IPS DF 6.9 (cell line): ENCODE data around the gene PPIP5K2.

Source experiments
- DNase-seq: peaks from one replicate; pipeline ENCODE4 v3.0.0-alpha.2; 2013; ENCODE audit warnings: low read depth, low spot score
- H3K27ac ChIP-seq: one replicate; pipeline ENCODE4 v1.5.1; 2013; ENCODE audit warnings: low read length, control low read depth
- H3K27me3 ChIP-seq: 2 replicates; pipeline ENCODE4 v1.6.1; 2013; ENCODE audit warnings: mild to moderate bottlenecking, low read length; ENCODE audit not compliant: control insufficient read depth, insufficient read depth
- H3K36me3 ChIP-seq: 2 replicates; pipeline ENCODE4 v1.6.1; 2013; ENCODE audit warnings: low read length; ENCODE audit not compliant: control insufficient read depth, insufficient read depth
- H3K4me1 ChIP-seq: 2 replicates; pipeline ENCODE4 v1.6.1; 2013; ENCODE audit warnings: low read length; ENCODE audit not compliant: control insufficient read depth, insufficient read depth
- H3K4me3 ChIP-seq: 2 replicates; pipeline ENCODE4 v1.5.1; 2013; ENCODE audit warnings: mild to moderate bottlenecking, low read length
- H3K9me3 ChIP-seq: 2 replicates; pipeline ENCODE4 v1.6.1; 2013; ENCODE audit warnings: low read length, inconsistent platforms; ENCODE audit not compliant: control insufficient read depth, insufficient read depth
- WGBS: extraction: QIAGEN DNeasy Blood & Tissue Kit; methylation state at CpG from one replicate; pipeline ENCODE4 v1.1.7; 2013; ENCODE audit warnings: mixed read lengths, missing lambda C conversion rate; ENCODE audit not compliant: insufficient read length, insufficient coverage; 5-methylcytosine and 5-hydroxymethylcytosine counted together

The PPIP5K2 gene

DNA sequence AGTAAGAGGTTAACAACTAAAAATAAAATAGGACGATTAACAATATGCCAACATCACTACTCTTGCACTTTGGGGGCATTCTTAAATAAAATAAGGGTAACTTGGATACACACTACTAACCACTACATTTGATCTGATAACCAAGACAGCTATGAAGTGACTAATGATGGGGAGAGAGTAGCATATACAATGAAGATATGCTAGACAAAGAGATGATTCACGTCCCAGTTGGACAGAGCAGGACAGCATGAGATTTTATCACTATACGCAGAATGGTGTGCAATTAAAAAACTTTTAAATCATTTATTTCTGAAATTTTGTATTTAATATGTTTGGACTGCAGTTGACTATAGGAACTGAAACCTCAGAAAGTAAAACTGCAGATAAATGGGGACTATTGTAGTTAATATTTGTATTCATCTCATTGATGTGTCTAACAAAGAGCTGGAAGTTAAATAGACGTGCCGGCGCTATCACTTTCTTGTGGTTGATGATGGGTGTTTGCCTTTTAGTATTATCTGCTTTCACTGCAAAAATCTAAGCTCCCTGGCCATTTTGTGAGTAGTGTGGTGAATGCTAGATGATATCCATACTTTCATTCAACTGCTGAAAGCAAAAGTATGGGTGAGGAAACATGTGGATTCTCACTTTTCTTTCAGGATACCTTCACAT is 18.9 kb upstream of the PPIP5K2 start:
- Histone ChIP-seq H3K4me1 (no peaks in the 10 kb centered on the region), H3K27ac (no peak overlapping the region), H3K4me3 (no peak overlapping the region), H3K9me3 (no peaks in the 10 kb centered on the region), H3K27me3 (no peaks in the 10 kb centered on the region), H3K36me3 (no peaks in the 10 kb centered on the region)
- WGBS = no CpG with 5 or more reads among the region's 6 CpGs
- no peak for DNase-seq

DNA sequence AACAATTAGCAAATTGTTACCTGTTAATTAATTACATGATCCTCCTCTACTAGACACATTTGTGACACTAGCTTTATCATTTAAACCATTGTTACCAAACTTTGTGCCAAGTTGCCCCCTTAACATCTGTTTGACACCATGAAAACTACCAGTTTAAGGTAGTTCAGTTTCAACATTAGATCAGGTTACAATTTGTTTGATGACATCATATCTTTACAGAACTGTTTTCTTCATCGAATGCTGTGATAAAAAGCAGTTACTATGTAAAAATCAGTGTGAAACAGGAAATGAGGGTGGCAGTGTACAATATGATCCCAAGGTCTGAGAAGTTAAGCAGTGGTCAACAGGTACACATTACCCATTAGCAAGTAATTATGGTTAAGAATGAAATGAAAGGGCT is 17.9 kb upstream of the PPIP5K2 start:
- H3K36me3 ChIP-seq = no peaks in the 10 kb centered on the region
- no peaks in the 10 kb centered on the region for H3K4me1 ChIP-seq
- H3K27ac ChIP-seq = no peak overlapping the region
- no peaks in the 10 kb centered on the region for H3K27me3 ChIP-seq
- H3K9me3 ChIP-seq = no peaks in the 10 kb centered on the region
- WGBS = no CpG with 5 or more reads among the region's 1 CpG
- no peak for DNase-seq
- no peak overlapping the region for H3K4me3 ChIP-seq

DNA sequence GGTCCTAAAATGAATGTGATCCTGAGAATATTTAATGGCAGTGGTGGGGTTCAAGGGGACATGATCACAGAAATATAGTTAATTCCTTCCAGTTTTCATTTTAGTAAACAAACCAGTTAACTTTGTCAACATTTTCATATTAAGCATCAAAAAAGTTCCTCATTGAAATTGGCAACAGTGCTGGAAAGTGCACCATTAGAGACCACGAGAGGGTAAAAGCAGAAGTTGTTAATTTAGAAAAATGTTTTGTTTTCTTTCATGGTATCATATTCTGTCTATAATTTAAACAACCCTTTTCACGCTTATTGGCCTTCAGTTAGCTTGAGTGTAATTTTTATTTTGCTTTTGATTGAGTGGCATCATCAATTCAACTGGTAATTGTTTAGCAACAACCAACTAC is 12.0 kb upstream of the PPIP5K2 start:
- Histone ChIP-seq H3K36me3 (no peaks in the 10 kb centered on the region), H3K27ac (no peak overlapping the region), H3K4me3 (no peak overlapping the region), H3K9me3 (no peaks in the 10 kb centered on the region), H3K4me1 (no peaks in the 10 kb centered on the region), H3K27me3 (no peaks in the 10 kb centered on the region)
- WGBS = no CpG with 5 or more reads among the region's 2 CpGs
- DNase-seq = no peak

DNA sequence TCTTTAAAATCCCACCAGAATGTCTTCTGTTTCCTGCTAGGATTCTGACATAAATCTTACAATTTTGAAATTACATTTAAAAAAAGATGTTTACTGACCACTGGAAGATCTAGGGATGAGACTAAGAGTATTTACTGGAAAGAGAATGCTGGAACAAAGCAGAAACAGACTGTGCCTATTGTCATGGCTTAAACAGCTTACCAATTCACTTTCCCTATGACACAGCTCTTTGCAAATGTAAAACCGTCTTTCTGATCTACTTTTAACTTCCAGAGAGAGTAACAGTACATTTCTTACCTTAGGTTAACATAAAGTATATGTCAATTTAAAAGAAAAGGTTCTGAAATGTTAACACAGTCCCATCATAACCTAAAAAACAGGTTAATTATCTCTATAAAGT is 10.8 kb upstream of the PPIP5K2 start:
- WGBS = no CpG with 5 or more reads among the region's 1 CpG
- Histone ChIP-seq H3K4me1 (no peaks in the 10 kb centered on the region), H3K9me3 (no peaks in the 10 kb centered on the region), H3K27me3 (no peaks in the 10 kb centered on the region), H3K36me3 (no peaks in the 10 kb centered on the region), H3K27ac (no peak overlapping the region), H3K4me3 (no peak overlapping the region)
- no peak for DNase-seq

DNA sequence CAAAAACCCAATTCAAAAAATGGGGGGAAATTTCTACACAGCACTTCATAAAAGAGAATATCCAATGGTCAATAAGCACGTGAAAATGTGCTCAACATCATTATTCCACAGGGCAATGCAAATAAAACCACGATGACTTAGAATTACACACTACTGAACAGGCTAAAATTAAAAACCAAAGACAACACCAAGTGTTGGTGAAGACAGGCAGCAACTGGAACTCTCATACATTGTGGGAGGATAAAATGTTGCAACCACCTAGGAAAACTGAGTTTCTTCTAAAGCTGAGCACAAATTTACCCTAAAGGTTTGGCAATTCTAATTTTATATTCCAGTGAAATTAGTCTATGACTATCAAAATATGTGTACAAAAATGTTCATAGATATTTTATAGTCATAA is 9.7 kb upstream of the PPIP5K2 start:
- H3K27ac ChIP-seq = no peak overlapping the region

DNA sequence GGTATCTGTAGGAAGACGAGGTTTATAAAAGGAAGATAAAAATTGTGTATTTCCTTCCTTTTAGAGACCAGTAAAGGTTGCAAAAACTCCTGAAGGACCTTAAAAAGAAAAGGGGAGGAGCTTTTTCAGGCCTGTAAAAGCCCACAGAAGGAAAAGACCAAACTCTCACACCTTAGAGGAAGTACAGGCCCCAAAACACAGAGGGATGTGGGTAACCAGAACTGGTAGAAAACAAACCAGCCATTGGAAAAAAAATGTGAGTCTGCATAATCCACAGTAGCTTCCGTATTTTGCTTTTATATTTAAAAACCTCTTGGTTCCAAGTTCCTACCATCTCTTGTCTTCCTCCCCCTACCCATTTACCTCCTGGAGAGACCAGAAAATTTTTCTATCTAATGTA is 8.6 kb upstream of the PPIP5K2 start:
- no peak for DNase-seq
- Histone ChIP-seq H3K9me3 (no peaks in the 10 kb centered on the region), H3K4me3 (no peak overlapping the region), H3K27me3 (no peaks in the 10 kb centered on the region), H3K27ac (no peak overlapping the region), H3K36me3 (no peaks in the 10 kb centered on the region), H3K4me1 (no peaks in the 10 kb centered on the region)
- WGBS = no CpG with 5 or more reads among the region's 2 CpGs

More for the DNA sequence above, 9.7 kb upstream of the PPIP5K2 start:
- H3K4me1 ChIP-seq = no peaks in the 10 kb centered on the region
- H3K9me3 ChIP-seq = no peaks in the 10 kb centered on the region
- no CpG with 5 or more reads among the region's 2 CpGs for WGBS
- no peaks in the 10 kb centered on the region for H3K36me3 ChIP-seq
- H3K4me3 ChIP-seq = no peak overlapping the region
- no peaks in the 10 kb centered on the region for H3K27me3 ChIP-seq
- DNase-seq = no peak

DNA sequence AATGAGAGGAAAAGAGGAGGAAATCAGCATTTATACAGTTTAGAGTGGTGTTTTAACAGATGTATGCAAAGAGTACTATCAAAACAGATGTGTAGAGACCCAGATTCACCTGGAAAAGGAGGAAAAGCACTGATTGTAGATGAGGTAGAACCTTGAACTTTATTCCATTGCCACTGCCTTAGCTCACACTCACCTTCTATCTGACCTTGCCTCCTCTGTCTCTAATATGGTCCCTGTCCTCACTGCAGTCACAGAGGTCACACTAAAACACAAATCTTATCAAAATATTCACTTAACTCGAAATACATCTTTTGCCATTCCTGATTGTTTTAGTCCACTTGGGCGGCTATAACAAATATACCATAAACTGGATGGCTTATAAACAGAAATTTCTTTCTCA is 7.2 kb upstream of the PPIP5K2 start:
- Histone ChIP-seq H3K4me1 (no peaks in the 10 kb centered on the region), H3K4me3 (no peak overlapping the region), H3K27ac (no peak overlapping the region), H3K27me3 (no peaks in the 10 kb centered on the region), H3K36me3 (no peaks in the 10 kb centered on the region), H3K9me3 (no peaks in the 10 kb centered on the region)
- 100% methylated on average over 1 of the region's 2 CpGs for WGBS
- no peak for DNase-seq

DNA sequence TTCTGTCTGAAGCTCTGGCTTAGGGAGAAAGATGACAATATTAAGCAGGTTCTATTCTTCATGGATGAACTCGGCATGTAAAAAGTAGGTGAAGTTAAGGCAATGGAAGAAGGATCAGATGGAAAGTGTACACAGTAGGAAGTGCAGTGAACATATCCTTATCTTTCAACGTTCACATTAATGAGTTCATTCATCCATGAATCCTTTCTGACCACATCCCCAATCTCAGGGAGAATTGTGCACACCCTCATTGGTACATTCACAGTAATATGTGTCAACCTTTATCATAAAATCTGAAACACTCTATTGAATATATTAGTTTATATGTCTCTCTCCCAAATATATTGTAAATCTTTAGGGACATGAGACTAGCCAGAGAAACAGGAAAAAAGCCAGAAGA is 5.7 kb upstream of the PPIP5K2 start:
- DNase-seq = no peak
- Histone ChIP-seq H3K4me3 (no peak overlapping the region), H3K9me3 (no peaks in the 10 kb centered on the region), H3K27ac (no peak overlapping the region), H3K36me3 (no peaks in the 10 kb centered on the region), H3K4me1 (no peaks in the 10 kb centered on the region), H3K27me3 (no peaks in the 10 kb centered on the region)
- WGBS = no CpG with 5 or more reads among the region's 2 CpGs

DNA sequence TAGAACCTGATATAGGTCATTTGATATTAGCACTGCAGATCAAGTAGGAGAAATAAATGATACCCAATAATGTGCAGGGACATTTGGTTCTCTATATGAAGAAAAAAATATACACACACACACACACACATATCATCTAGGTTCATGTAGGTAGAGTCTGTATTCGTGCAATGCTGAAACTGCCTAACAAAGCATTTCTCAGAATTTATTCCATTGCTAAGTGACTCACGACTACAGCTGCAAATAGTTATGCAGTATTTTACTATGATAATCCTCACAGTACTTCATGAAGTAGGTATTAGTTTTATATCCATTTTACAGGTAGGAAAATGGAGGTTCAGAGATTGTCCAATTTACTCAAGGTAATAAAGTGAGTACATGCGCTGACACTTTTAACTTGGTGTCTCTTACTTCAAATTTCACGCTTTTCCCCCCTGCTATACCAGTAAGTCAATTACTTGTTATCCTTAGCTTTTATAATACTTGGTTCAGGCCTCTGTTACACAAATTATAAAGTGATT is 2.6 kb upstream of the PPIP5K2 start:
- no peaks in the 10 kb centered on the region for H3K36me3 ChIP-seq
- no peaks in the 10 kb centered on the region for H3K9me3 ChIP-seq
- DNase-seq = no peak
- H3K27me3 ChIP-seq = no peaks in the 10 kb centered on the region
- no peak overlapping the region for H3K27ac ChIP-seq
- no peak overlapping the region for H3K4me3 ChIP-seq
- H3K4me1 ChIP-seq = no peaks in the 10 kb centered on the region
- WGBS = no CpG with 5 or more reads among the region's 4 CpGs

DNA sequence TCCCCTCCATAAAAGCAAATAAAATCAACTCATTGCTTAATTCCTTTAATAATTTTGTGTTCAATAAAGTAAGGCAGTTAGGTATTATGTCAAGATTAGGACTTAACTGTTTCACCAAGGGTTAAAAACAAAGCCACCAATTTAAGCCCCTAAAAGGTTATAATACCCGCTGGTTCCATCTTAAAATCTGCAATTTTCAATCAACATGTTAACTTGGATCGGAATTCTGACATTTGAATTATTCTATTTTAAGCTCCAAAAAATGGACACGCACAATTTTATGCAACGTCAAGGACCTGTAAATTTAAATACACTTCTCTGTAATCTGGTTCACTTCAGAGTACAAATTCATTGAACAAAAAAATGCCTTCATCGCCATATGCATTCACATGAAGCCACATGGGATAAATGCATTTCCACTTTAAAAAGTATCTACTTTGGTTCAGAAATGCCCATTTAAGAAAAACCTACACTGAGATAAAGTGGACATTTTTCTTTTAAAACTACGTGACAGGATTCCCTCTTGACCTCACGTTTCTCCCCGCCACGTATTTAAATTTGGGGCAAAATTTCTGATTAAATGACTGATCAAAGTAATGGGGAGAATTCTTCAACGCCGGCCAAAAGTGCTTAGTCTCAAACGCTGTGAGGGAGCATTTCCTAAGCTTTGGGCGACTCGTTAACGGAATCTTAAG is 884 bp upstream of the PPIP5K2 start:
- Histone ChIP-seq H3K27me3 (no peaks in the 10 kb centered on the region), H3K4me1 (no peaks in the 10 kb centered on the region), H3K36me3 (no peaks in the 10 kb centered on the region), H3K27ac (no peak overlapping the region), H3K4me3 (peak overlapping the region; percentile 87; the same call in 1 of the 2 replicates), H3K9me3 (no peaks in the 10 kb centered on the region)
- no CpG with 5 or more reads among the region's 15 CpGs for WGBS
- no peak for DNase-seq
